Fibroblast of lung (primary cell): Measurements from ENCODE around the gene ENOX1. TPM values are rescaled to one million over a fixed set of nuclear protein-coding genes. Genes with fewer than 3 reads are reported as not detected.

ENCODE experiments used
- DNase-seq, 2 donors: peaks; one replicate each; pipeline versions ENCODE4 v3.0.0 to v3.0.0-alpha.2; 2010; ENCODE audit warnings: low read depth in 2 of 2
- H2AFZ ChIP-seq: 2 replicates; pipeline ENCODE4 v1.5.1; 2012; ENCODE audit warnings: low read length, control low read depth, inconsistent platforms
- H3K27ac ChIP-seq: 2 replicates; pipeline ENCODE4 v1.5.1; 2011; ENCODE audit warnings: low read length, control low read depth; ENCODE audit not compliant: insufficient read depth
- H3K27me3 ChIP-seq: 2 replicates; pipeline ENCODE4 v1.5.1; 2011; ENCODE audit warnings: mild to moderate bottlenecking, low read length; ENCODE audit not compliant: control insufficient read depth, insufficient read depth
- H3K36me3 ChIP-seq: 2 replicates; pipeline ENCODE4 v1.5.1; 2011; ENCODE audit warnings: low read length; ENCODE audit not compliant: control insufficient read depth, insufficient read depth
- H3K4me1 ChIP-seq: 2 replicates; pipeline ENCODE4 v1.5.1; 2011; ENCODE audit warnings: low read length; ENCODE audit not compliant: control insufficient read depth, insufficient read depth; ENCODE audit errors: extremely low read depth
- H3K4me2 ChIP-seq: 2 replicates; pipeline ENCODE4 v1.5.1; 2011; ENCODE audit warnings: low read length, control low read depth; ENCODE audit not compliant: insufficient read depth; ENCODE audit errors: extremely low read depth
- H3K4me3 ChIP-seq, 4 experiments: fragments of 200-600 bp in 1 of 4; sonication (generic) in 1 of 4; replicated peaks in 1 of 4; 2 replicates each; pipeline ENCODE4 v1.5.1; 2011 to 2016; ENCODE audit warnings: low read length in 4 of 4, low read depth in 3 of 4, mild to moderate bottlenecking in 3 of 4, control low read depth in 2 of 4, inconsistent platforms in 1 of 4, mixed read lengths in 1 of 4; ENCODE audit not compliant: insufficient read depth in 1 of 4; ENCODE audit errors: control extremely low read depth in 1 of 4
- H3K79me2 ChIP-seq: 2 replicates; pipeline ENCODE4 v1.5.1; 2012; ENCODE audit warnings: mild to moderate bottlenecking, low read length, inconsistent platforms; ENCODE audit not compliant: control insufficient read depth, insufficient read depth
- H3K9ac ChIP-seq: 2 replicates; pipeline ENCODE4 v1.5.1; 2011; ENCODE audit warnings: mild to moderate bottlenecking, low read length, control low read depth; ENCODE audit not compliant: insufficient read depth
- H3K9me3 ChIP-seq: 2 replicates; pipeline ENCODE4 v1.5.1; 2012; ENCODE audit warnings: low read depth, low read length; ENCODE audit not compliant: control insufficient read depth, insufficient read depth
- H4K20me1 ChIP-seq: 2 replicates; pipeline ENCODE4 v1.5.1; 2011; ENCODE audit warnings: low read length; ENCODE audit not compliant: control insufficient read depth, insufficient read depth; ENCODE audit errors: extremely low read depth
- EZH2 ChIP-seq: IDR thresholded peaks from 2 replicates; pipeline ENCODE4 v1.5.1; 2012; ENCODE audit warnings: low read length, control low read depth, mild to moderate bottlenecking; ENCODE audit errors: missing control alignments
- polyA plus RNA-seq, 2 donors: library from polyadenylated mRNA; depleted of rRNA in 1 of 2; stranded (reverse) in 1 of 2; unstranded in 1 of 2; fragments of >200 nt; gene quantifications; 2 replicates each; pipeline ENCODE4 v1.2.1, GENCODE V29; 2011 to 2012; ENCODE audit warnings: missing spikeins in 1 of 2
- total RNA-seq: library from RNA; depleted of rRNA; stranded (reverse); fragments of >200 nt; gene quantifications from 2 replicates; pipeline ENCODE4 v1.2.1, GENCODE V29; 2014
- TF ChIP-seq, protein P1 (sequence below), 2 donors: IDR thresholded peaks in 1 of 2; conservative IDR thresholded peaks in 1 of 2; 1 replicate in 1 of 2; 2 replicates in 1 of 2; pipeline ENCODE4 v1.5.1; 2011 to 2012; ENCODE audit warnings: low read length in 2 of 2, control low read depth in 1 of 2, inconsistent platforms in 1 of 2, low read depth in 1 of 2, mild to moderate bottlenecking in 1 of 2

Gene ENOX1
- total and polyA plus RNA-seq, 2 donors (not counting 1 experiment from before 2014, with no cell fraction given): 3.5 to 7.6 TPM

DNA sequence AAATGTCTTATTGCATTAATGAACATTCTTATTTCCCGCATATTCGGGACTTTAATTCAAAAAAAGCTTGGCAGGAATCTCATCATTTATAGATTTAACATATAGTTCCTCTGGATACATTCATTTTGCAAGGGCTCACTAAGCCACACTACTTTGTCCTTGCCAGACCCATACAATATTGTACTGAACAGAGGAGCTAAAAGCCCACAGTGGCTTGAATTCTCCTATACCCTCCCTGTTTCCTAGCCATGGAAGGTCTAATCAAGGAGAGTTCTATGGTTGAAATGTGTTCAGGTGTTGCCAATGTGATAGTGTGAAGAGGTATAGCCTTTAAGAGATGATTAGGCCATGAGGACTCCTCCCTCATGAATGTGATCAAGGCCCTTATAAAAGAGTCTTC lies 298.9 kb downstream of the ENOX1 start:
- H4K20me1 ChIP-seq: no peaks in the 10 kb centered on the region
- no peak overlapping the region for H3K4me2 ChIP-seq
- TF ChIP-seq, protein P1, sequence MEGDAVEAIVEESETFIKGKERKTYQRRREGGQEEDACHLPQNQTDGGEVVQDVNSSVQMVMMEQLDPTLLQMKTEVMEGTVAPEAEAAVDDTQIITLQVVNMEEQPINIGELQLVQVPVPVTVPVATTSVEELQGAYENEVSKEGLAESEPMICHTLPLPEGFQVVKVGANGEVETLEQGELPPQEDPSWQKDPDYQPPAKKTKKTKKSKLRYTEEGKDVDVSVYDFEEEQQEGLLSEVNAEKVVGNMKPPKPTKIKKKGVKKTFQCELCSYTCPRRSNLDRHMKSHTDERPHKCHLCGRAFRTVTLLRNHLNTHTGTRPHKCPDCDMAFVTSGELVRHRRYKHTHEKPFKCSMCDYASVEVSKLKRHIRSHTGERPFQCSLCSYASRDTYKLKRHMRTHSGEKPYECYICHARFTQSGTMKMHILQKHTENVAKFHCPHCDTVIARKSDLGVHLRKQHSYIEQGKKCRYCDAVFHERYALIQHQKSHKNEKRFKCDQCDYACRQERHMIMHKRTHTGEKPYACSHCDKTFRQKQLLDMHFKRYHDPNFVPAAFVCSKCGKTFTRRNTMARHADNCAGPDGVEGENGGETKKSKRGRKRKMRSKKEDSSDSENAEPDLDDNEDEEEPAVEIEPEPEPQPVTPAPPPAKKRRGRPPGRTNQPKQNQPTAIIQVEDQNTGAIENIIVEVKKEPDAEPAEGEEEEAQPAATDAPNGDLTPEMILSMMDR (conservative IDR thresholded peaks at IDR 0.05 in 1 of 2, IDR thresholded peaks at IDR 0.05 in 1 of 2; ENCODE audit: low read depth in 1 of 2, low read length in 2 of 2): no peak
- TF ChIP-seq EZH2: no peak
- no peak overlapping the region for H3K27ac ChIP-seq
- no peak overlapping the region for H3K4me3 ChIP-seq
- H3K9me3 ChIP-seq: no peaks in the 10 kb centered on the region
- no peaks in the 10 kb centered on the region for H3K27me3 ChIP-seq
- H3K9ac ChIP-seq: no peak overlapping the region
- H3K36me3 ChIP-seq: no peaks in the 10 kb centered on the region
- DNase-seq: no peak
- H3K79me2 ChIP-seq: no peaks in the 10 kb centered on the region
- H2AFZ ChIP-seq: no peak overlapping the region
- H3K4me1 ChIP-seq: no peaks in the 10 kb centered on the region

GRCh38 chr13:43487461-43487860 lies 299.3 kb downstream of the ENOX1 start:
- Histone ChIP-seq H3K36me3 (no peaks in the 10 kb centered on the region), H2AFZ (no peak overlapping the region), H3K4me1 (no peaks in the 10 kb centered on the region), H3K9me3 (no peaks in the 10 kb centered on the region), H3K4me2 (no peak overlapping the region), H3K9ac (no peak overlapping the region), H3K27ac (no peak overlapping the region), H3K27me3 (no peaks in the 10 kb centered on the region), H3K4me3 (no peak overlapping the region), H3K79me2 (no peaks in the 10 kb centered on the region), H4K20me1 (no peaks in the 10 kb centered on the region)
- DNase-seq: no peak
- no peak for TF ChIP-seq EZH2
- TF ChIP-seq, protein P1 (conservative IDR thresholded peaks at IDR 0.05 in 1 of 2, IDR thresholded peaks at IDR 0.05 in 1 of 2; ENCODE audit: low read depth in 1 of 2, low read length in 2 of 2): no peak

- Histone ChIP-seq H3K9ac (no peak overlapping the region), H3K4me1 (no peaks in the 10 kb centered on the region), H3K79me2 (no peaks in the 10 kb centered on the region), H3K27me3 (no peaks in the 10 kb centered on the region), H3K27ac (no peak overlapping the region), H3K4me3 (no peak overlapping the region), H2AFZ (no peak overlapping the region), H3K9me3 (no peaks in the 10 kb centered on the region), H3K36me3 (no peaks in the 10 kb centered on the region), H3K4me2 (no peak overlapping the region), H4K20me1 (no peaks in the 10 kb centered on the region)
- TF ChIP-seq EZH2: no peak
- TF ChIP-seq, protein P1 (conservative IDR thresholded peaks at IDR 0.05 in 1 of 2, IDR thresholded peaks at IDR 0.05 in 1 of 2; ENCODE audit: low read depth in 1 of 2, low read length in 2 of 2): no peak
- no peak for DNase-seq
These were observed 302.1 kb downstream of the ENOX1 start for GRCh38 chr13:43484432-43485225.
